Occipital lobe (tissue), 2 donors: ENCODE results near the gene BCAS4. TPM values are rescaled to one million over a fixed set of nuclear protein-coding genes. Genes with fewer than 3 reads are reported as not detected.

Experiments
- DNase-seq: peaks from one replicate; lab custom pipeline; 2025; lab: John Stamatoyannopoulos, UW
- total RNA-seq: library from RNA; depleted of rRNA; stranded (reverse); fragments of >200 nt; gene quantifications from one replicate; pipeline ENCODE4 v1.2.3, GENCODE V29; 2014

BCAS4 gene
- total RNA-seq, 1 donor from 2014 or later: 9.8 TPM

DNA sequence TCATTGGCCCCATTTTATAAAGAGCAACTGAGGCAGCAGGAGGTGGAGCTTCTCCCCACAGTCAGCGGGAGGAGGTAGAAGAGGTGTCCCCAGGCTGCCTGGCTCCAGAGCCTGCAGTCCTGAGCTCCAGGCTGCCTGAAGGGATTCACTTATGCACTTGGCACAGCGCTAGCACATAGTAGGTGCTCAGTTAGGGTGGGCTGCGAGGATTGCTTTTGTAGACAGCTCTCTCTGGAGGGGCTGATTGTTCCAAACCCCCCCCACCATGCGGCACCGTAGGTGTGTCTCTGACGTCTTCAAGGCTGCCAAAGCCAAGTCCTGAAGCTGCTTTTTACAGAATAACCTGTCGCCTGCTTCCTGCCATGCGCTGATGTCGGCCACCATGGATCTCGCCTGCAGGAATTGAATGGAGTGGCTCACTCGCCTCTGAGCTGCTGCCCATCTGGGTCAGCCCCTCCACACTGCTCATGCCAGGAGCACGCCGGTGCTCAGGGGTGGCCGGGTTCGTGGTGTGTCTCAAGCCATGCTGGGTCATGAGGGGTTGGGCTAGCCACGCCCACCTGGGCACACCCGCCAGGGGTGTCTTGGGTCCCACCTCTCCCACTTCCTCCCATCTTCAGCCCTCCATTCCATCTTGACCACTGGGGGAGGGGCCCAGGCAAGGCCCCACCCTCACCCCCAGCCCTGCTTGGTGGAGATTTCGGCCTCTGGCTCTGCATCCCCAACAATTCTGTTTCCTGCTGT lies 59.8 kb downstream of the BCAS4 start:
- no peak for DNase-seq

- DNase-seq: no peak
Measured at GRCh38 chr20:50855498-50856474, 60.9 kb downstream of the BCAS4 start.

DNA sequence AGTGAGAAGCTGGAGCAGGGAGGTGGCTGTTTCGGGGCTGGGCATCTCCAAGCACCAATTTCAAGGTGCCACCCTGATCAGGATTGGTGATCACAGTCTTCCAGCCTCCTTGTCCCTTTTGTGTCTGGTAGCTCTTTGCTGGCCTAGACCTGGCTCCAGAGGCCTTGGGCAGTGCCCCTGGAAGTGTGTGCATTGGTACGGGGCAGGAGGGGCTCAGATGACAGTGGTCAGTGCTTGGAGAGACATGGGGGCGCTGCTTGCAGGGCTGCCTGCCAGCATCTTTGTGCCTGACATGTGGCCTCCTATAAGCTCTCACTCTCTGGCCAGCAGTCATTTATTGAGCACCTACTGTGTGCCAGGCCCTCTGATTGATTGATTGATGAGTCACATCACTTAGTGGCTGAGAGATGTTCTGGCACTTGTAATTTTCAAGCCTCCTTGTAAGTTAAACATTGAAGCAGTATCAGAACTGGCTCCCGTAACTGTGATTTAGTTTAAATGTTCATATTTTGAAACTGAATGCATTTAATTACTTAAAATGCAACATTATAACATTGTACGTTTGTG lies 61.7 kb downstream of the BCAS4 start:
- no peak for DNase-seq

DNA sequence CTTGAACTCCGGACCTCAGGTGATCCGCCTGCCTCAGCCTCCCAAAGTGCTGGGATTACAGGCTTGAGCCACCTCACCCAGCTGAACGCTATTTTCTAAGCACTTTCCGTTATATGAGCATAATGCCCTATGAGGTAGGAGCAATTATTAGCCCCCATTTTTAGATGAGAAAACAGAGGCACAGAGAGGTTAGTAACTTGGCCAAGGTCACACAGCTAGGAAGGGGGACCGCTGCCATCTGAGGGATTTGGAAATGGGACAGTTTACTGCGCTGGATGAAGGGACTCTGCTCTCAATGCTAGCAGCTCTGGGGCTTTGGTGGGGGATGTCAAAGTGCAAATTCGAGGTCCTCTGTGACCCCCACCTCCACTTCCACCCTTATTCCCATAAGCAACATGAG lies 62.5 kb downstream of the BCAS4 start:
- DNase-seq: no peak

DNA sequence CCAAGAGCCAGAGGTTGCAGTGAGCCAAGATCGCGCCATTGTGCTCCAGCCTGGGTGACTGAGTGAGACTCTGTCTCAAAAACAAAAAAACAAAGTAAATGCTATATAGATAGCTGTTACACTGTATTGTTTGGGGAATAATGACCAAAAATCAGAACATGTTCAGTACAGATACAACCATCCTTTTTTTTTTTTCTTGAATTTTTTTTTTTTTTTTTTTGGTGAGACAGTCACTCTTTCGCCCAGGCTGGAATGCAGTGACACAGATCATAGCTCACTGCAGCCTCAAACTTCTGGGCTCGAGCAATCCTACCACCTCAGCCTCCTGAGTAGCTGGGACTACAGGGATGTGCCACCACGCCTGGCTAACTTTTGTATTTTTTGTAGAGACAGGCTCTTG lies 63.7 kb downstream of the BCAS4 start:
- DNase-seq: no peak

DNA sequence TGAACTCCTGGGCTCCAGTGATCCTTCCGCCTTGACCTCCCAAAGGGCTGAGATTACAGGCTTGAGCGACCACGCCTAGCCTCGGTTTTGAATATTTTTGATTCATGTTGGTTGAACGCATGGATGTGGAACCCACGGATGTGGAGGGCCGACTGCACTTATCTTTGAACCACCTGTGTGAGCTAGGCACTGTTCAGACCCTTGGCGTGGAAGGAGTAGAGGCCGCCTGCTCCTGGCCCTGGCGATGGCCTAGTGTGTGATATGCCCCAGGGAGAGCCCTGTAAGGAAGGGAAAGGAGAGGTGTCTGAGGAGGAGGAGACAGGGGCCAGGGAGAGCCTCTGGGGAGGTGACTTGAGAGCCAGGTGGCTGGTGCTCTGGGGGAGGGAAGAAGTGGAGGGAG lies 64.3 kb downstream of the BCAS4 start:
- no peak for DNase-seq

- DNase-seq: no peak
Measured at GRCh38 chr20:50861012-50861411, 66.2 kb downstream of the BCAS4 start.

- DNase-seq: no peak
Measured at GRCh38 chr20:50862546-50862945, 67.7 kb downstream of the BCAS4 start.

- DNase-seq: no peak
Measured at GRCh38 chr20:50865114-50865513, 70.3 kb downstream of the BCAS4 start.

- DNase-seq: no peak
Measured at GRCh38 chr20:50865591-50865990, 70.7 kb downstream of the BCAS4 start.

- DNase-seq: no peak
Measured at GRCh38 chr20:50866036-50866685, 71.3 kb downstream of the BCAS4 start.

- no peak for DNase-seq
Measured at GRCh38 chr20:50866831-50867230, 72.0 kb downstream of the BCAS4 start.

DNA sequence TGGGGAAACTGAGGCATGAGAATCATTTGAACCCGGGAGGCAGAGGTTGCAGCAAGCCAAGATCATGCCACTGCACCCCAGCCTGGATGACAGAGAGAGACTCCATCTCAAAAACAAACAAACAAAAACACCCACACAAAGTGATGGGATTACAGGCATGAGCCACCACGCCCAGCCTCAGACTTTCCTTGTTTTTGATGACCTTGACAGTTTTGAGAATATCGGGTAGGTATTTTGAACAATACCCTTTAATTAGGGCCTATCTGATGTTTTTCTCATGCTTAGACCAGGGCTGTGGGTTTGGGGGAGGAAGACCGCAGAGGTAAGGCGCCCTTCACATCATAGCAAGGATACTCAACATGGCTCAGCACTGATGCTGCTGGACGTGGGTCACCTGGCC lies 72.9 kb downstream of the BCAS4 start:
- DNase-seq: no peak

DNA sequence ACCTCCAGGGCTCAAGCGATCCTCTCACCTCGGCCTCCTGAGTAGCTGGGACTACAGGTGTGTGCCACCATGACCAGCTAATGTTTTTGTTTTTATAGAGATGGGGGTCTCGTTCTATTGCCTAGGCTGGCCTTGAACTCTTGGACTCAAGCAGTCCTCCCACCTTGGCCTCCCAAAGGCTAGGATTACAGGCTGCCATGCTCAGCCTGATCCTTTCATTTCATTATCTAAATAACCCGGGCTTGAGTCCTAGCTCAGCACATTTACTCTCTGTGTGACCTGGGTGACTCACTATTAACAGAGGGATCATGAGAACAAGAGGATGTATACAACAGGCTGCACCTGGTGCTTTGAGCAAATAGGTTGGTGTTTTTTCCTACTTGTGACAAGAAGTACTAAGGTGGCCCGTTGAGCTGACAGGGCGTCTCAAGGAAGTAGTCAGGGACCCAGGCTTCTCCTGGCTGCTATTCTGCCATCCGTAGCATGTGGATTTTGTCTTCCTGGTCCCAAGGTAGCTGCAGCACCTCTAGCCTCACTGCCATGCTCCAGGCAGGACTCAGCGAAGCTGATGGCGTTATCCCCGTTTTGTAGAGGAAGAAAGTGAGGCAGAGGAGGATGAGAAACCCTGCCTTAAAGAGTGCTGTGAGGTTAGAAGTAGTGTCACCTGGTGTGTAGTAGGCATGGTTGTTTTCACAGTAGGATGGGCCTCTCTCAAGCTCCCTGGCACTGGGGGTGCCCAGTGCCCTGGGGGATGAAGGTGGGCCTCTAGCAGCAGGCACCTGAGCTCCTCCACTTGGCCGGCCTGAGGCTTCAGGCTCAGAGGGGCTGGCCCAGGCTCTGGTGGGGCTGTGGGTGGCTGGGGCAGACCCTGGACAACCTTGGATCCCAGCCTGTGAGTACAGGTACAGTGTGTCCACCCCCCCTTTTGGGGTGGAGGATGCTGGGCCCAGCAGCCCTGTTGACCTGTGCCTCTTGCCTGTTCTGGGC lies 73.9 kb downstream of the BCAS4 start:
- DNase-seq: no peak

DNA sequence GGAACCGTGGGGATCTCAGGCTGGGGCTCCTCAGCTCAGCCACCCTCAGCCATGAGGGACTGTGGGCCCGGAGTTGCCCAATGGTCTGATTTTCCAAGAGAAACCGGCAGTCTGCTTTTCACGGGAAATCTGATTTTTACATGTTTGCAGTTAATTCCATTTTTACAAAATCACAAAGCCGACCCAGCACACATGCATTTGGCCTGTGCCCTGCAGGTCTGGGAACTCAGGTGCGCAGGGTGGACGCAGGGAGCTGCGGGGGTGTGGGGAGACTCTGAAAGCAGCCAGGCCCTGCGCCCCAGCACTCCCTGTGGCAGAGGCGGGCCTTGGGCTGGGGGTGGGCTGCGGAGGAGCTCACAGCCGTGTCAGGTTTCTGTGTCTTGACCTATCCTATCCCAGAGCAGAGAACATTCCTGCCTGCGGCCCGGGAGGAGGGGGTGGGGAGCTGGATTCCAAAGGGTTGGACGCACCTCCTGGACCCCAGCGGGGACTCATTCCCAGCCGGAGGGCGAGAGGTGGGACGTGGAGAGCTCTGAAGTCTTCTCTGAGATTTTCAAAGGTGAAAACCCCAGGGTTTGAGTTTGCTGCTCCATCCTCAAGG lies 75.8 kb downstream of the BCAS4 start:
- DNase-seq: no peak

DNA sequence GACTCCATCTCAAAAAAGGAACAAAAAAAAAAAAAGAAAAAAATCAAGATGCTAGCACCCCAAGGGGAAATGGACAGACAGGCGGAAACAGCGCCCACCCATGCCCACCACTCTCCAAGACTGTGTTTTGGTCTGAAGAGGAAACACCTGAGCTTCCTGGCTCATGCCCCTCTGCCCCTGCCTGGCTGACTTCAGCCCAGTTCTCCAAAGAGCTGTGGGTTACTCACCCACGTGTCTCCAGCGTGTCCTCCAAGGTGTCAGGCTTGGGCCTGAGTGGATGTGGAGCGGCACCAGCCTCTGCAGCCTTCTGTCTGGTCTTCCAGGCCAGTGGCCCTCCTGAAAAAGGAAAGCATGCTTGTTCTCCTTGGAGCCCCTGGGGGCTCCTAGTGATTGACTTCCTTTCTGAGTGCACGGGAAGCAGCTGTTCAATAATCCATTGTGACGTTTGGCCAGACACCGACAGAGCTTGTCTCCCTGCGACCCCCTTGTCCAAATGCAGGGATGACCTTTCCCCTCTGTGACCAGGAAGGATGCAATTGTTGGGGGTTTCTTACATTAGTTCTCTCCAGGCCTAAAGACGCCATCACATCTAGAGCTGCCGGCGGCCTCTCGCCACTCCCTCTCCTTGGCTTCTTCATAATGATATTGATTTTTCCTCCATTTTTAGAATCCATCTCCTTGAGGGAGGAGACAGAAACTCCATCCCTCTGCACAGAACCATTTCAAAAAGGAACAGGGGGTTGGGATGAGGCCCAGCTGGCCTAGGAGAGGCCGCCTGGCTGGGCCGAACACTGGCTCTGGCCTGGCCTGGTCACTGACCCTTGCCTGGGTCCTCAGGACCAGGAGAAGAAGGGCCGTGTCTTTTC lies 77.9 kb downstream of the BCAS4 start:
- DNase-seq: no peak

DNA sequence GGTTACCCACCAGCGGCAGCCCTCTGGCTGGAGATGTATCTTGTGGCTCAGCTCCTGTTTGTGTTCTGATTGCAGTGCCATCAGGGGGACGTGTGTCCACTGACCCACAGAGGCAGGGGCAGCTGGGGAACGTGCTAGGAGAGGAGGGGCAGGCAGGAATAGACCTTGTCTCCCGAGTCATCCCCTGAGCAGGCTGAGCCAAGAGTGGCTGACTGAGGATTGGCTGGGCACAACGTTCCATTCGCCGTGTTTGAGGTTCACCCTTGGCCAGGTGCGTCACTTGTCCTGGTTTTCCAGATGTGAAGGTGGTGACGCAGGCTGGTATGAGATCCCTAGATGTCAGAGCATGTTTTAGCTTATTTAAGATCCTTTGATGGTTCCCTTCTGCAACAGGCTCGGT lies 78.7 kb downstream of the BCAS4 start:
- DNase-seq: no peak

DNA sequence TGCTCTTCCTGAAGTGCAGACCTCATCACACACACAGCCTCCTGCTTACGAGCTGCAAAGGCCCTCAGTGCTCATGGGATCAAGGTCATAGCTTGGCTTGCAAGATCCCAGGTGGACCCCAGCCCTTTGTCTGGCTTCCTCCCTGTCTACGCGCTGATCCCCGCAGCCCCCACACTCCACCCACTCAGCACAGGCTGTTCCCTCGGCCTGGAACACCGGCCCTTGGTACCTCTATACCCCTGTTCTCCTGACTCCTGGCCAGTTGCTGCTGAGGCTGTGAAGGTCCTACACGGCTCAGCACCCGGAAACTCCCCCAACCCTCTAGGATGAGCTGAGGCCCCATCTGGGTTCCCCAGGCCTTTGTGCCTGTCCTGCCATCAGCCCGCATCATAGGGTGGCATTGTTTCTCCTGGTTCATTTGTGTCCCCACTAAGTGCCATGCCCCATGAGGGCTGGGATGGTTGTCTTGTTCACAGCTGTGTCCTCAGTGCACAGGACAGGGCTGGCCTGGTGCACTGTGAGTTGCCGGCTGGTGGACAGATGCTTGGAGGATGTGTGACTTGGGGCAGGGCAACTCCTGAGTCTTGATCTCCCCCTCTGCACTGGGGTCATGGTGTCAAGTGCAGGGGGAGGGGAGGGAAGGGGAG lies 79.4 kb downstream of the BCAS4 start:
- no peak for DNase-seq
